Ecto neural progenitor cell (in vitro differentiated cells): Measurements from ENCODE around the gene CALD1.

Experiments used
- DNase-seq: peaks from one replicate; pipeline ENCODE4 v3.0.0-alpha.2; 2018; ENCODE audit warnings: low spot score

CALD1 gene

GRCh38 chr7:135001390-135002165, 222.1 kb downstream of the CALD1 start:
- no peak for DNase-seq

- no peak for DNase-seq
Measured at GRCh38 chr7:135012229-135012628, 232.8 kb downstream of the CALD1 start.
